ENCODE measurements around the gene AHCYL2.
"Not testable (repeated sequence)": the region's sequence is repeated elsewhere in the genome, so short reads cannot be mapped to it uniquely, and the experiment has no call there.

DNA sequence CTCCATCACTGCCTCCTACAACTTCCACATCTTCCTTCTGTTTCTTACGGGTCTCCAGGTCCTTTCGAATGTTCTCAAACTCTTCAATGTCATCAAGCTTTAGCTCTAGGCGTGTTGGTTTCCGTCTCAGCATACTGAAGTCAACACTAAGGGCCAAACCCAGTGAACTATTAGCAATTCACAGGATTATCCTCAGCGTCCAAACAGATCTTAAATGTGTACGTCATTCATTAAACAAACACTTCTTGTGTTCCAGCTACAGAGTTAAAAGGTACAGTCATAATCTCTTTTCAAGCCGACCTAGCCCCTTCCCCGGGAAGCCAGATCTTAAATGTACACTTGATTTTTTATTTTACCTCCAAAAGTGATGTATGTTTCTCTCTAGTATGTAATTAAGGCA is 185.4 kb downstream of the AHCYL2 start:
- TF ChIP-seq, protein P1, sequence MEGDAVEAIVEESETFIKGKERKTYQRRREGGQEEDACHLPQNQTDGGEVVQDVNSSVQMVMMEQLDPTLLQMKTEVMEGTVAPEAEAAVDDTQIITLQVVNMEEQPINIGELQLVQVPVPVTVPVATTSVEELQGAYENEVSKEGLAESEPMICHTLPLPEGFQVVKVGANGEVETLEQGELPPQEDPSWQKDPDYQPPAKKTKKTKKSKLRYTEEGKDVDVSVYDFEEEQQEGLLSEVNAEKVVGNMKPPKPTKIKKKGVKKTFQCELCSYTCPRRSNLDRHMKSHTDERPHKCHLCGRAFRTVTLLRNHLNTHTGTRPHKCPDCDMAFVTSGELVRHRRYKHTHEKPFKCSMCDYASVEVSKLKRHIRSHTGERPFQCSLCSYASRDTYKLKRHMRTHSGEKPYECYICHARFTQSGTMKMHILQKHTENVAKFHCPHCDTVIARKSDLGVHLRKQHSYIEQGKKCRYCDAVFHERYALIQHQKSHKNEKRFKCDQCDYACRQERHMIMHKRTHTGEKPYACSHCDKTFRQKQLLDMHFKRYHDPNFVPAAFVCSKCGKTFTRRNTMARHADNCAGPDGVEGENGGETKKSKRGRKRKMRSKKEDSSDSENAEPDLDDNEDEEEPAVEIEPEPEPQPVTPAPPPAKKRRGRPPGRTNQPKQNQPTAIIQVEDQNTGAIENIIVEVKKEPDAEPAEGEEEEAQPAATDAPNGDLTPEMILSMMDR (conservative IDR thresholded peaks at IDR 0.05; ENCODE audit: low read length) = not testable (repeated sequence)
- not testable (repeated sequence) for TF ChIP-seq EZH2phosphoT487 (IDR thresholded peaks at IDR 0.05; ENCODE audit: borderline replicate concordance, low read depth, low read length)

All from OCI-LY7 (cell line).